GM19351 (cell line): ENCODE measurements around the gene HDAC10.
"Not testable (repeated sequence)": the region's sequence is repeated elsewhere in the genome, so short reads cannot be mapped to it uniquely, and the experiment has no call there.

Experiments
- ATAC-seq: cut with Tn5 transposase; IDR thresholded peaks from one replicate; pipeline ENCODE4 v1.9.1; 2021; ENCODE audit warnings: mild to moderate bottlenecking, moderate library complexity; ENCODE audit not compliant: unreplicated experiment

Gene HDAC10

GRCh38 chr22:50218996-50219727 is 31.9 kb downstream of the HDAC10 start:
- no peak for ATAC-seq

- ATAC-seq = no peak
Observed at GRCh38 chr22:50218153-50218995, 32.7 kb downstream of the HDAC10 start.

GRCh38 chr22:50217543-50218152 is 33.4 kb downstream of the HDAC10 start:
- ATAC-seq = no peak

DNA sequence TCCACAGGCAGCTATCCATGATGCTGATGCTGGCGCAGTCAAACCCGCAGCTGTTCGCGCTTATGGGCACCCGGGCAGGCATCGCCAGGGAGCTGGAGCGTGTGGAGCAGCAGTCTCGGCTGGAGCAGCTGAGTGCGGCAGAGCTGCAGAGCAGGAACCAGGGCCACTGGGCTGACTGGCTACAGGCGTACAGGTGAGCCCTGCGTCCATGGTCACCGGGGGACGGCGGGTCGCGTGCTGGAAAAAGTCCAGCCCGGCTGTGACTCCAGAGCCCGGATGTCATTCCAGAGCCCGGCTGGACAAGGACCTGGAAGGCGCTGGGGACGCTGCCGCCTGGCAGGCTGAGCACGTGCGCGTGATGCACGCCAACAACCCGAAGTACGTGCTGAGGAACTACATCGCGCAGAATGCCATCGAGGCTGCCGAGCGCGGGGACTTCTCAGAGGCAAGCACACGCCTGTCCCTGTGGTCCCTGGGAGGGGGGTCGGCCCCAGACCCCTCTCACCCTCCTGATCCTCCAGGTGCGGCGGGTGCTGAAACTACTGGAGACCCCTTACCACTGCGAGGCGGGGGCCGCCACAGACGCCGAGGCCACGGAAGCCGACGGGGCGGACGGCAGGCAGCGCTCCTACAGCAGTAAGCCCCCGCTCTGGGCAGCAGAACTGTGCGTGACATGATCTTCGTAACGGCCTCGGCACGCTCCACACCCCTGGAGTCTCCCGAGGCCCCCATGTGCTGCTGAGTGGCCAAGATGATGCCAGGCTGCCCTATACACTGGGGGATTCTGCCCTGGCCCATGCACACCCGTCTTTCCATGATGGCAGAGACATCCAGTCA is 34.2 kb downstream of the HDAC10 start:
- no peak for ATAC-seq

- no peak for ATAC-seq
Observed at GRCh38 chr22:50216055-50216683, 34.9 kb downstream of the HDAC10 start.

DNA sequence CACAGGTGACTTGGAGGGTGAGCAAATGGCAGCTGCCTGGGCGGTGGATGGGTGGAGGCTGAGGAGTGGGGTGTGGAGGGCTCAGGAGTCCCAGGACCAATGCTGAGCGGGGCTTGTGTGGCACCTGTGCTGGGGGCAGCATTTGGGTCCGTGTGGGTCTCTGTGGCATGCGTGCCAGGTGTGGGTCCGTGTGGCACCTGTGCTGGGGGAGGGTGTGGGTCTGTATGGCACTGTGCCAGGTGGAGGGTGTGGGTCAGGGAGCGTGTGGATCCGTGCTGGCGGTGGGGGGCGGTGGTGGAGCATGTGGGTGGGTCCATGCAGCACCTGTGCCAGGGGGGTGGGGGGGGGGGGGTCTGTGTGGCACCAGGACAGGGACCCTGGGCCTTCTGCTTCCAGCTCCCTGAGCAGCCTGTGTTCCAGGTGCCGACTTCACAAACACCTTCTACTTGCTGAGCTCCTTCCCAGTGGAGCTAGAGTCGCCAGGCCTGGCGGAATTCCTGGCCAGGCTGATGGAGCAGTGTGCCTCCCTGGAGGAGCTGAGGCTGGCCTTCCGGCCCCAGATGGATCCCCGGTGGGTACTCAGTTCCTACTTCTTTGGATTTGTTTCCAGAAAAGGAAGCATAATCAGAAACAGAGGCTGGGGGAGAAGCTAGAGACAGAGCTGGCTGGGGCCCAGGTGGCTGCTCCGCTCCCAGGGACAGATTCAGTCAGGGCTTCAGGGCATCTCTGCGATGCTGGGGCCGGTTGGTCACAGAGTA is 35.6 kb downstream of the HDAC10 start:
- ATAC-seq = no peak

GRCh38 chr22:50213263-50213662 is 37.8 kb downstream of the HDAC10 start:
- ATAC-seq = no peak

DNA sequence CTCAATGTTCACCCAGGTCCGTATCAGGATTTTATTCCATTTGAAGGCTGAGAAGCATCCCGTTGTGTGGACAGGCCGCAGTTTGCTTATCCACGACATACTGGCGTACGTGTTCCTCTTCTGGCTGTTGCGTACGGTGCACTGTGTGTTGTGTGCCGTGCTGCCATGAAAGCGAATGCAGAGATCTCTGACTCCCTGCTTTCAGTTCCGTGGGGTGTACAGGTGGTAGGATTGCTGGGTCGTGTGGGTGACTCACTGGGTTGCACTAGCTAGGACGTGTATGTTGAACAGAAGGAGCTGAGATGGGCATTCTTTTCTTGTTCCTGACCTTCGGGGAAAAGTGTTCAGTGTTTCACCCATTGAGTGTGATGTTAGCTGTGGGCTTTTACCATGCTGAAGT is 39.9 kb downstream of the HDAC10 start:
- ATAC-seq = no peak

DNA sequence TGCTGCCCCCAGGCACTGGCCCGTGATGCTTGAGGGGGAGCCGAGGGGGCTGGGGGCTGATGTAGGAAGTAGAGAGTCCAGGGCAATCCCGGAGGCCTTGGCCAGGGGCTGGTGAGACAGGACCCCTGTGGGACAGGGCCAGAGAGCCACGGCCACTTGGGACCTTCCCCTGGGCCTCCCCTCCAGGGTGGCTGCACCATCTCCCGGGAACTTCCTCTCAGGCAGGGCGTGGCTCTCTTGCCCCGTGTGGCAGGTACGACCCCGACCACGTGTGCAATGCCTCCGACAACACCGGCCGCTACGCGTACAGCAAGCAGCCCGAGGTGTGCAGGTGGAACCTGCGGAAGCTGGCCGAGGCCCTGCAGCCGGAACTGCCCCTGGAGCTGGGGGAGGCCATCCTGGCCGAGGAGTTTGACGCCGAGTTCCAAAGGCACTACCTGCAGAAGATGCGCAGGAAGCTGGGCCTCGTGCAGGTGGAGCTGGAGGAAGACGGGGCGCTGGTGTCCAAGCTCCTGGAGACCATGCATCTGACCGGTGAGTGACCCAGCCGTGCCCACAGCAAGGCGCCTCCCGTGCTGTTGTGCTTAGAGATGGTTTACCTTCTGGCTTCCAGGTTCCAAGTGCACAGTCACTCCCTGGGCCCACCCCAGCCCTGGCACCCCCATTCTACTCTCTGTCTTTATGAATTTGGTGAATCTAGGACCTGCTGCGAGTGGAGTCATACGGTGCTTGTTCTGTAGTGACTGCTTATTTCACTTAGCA is 40.5 kb downstream of the HDAC10 start:
- ATAC-seq = no peak

GRCh38 chr22:50209893-50210292 is 41.2 kb downstream of the HDAC10 start:
- no peak for ATAC-seq

DNA sequence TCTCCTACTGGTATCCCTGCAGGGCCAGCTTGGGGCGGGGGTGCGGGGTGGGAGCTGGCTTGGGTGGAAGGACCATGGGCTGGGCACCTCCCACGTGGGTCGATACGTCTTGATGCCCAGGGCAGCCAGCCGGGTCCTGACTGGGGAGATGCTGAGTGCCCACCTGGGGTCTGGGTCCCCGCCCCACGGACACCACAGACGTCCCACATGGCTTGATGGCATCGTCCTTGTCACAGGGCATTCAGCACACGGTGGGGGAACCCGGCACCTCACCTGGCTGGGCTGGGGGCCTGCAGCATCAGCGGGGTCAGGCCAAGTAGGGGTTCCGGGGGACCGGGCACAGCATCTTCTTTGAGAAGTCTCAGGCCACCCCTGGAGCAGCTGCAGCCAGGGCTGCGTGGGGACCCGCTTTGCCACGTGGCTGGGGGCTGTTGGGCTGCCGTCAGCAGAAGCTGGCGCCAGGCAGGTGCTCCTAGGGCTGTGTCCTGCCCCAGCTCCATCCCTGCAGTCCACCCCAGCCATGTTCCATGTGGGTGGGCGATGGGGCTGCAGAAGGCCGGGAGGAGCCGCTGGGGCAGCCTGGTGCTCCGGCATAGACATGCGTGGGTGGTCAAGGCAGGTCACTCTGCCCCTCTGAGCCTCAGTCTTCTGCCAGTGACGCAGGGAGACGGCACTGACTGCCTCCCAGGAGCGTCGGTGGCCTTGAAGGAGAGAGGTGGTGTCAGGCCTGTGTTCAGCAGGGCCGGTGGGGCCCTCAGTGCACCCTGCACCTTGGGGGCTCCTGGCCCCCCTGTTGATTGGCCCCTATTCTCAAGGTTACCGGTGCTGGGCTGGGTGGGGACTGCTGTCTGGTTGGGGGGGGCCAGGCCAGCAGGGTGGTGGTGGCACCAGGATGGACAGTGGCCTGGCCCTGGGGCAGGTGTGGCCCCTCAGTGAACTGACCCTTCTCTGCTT is 41.8 kb downstream of the HDAC10 start:
- no peak for ATAC-seq

GRCh38 chr22:50208430-50208938 is 42.6 kb downstream of the HDAC10 start:
- no peak for ATAC-seq

GRCh38 chr22:50207383-50208140 is 43.5 kb downstream of the HDAC10 start:
- no peak for ATAC-seq

DNA sequence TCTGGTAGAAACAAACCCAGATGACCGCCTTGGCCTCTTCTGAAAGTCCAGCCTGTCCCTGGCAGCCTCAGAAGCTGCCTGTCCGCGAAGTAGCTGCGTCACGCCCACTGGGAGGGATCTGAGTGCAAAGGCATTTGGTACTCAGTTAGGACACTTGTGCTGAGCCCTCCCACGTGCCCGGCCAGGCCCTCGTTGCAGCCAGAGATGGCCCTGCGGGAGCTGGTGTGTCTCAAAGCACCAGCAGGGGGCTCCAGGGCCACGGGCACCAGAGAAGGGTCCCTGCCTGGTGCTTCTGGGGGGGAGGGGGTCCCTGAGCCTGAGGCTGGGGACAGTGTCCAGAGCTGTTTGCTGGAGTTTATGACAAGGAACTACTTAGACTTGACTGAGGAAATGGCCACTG is 44.5 kb downstream of the HDAC10 start:
- no peak for ATAC-seq

GRCh38 chr22:50205781-50206569 is 45.1 kb downstream of the HDAC10 start:
- no peak for ATAC-seq

- ATAC-seq = not testable (repeated sequence)
Observed at GRCh38 chr22:50204998-50205397, 46.1 kb downstream of the HDAC10 start.
